Stimulated activated CD8-positive, alpha-beta memory T cell treated with anti-CD3 and anti-CD28 coated beads, Interleukin-12 subunit alpha, Interleukin-12 subunit beta, amount 100 ng/mL, for 1 hour (primary cell): ENCODE results near the gene SLC15A2.
"Not testable (repeated sequence)": the region's sequence is repeated elsewhere in the genome, so short reads cannot be mapped to it uniquely, and the experiment has no call there.

Source experiments
- DNase-seq: peaks from one replicate; pipeline ENCODE4 v3.0.0-alpha.2; 2020; ENCODE audit warnings: low read depth

The SLC15A2 gene, protein sequence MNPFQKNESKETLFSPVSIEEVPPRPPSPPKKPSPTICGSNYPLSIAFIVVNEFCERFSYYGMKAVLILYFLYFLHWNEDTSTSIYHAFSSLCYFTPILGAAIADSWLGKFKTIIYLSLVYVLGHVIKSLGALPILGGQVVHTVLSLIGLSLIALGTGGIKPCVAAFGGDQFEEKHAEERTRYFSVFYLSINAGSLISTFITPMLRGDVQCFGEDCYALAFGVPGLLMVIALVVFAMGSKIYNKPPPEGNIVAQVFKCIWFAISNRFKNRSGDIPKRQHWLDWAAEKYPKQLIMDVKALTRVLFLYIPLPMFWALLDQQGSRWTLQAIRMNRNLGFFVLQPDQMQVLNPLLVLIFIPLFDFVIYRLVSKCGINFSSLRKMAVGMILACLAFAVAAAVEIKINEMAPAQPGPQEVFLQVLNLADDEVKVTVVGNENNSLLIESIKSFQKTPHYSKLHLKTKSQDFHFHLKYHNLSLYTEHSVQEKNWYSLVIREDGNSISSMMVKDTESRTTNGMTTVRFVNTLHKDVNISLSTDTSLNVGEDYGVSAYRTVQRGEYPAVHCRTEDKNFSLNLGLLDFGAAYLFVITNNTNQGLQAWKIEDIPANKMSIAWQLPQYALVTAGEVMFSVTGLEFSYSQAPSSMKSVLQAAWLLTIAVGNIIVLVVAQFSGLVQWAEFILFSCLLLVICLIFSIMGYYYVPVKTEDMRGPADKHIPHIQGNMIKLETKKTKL

DNA sequence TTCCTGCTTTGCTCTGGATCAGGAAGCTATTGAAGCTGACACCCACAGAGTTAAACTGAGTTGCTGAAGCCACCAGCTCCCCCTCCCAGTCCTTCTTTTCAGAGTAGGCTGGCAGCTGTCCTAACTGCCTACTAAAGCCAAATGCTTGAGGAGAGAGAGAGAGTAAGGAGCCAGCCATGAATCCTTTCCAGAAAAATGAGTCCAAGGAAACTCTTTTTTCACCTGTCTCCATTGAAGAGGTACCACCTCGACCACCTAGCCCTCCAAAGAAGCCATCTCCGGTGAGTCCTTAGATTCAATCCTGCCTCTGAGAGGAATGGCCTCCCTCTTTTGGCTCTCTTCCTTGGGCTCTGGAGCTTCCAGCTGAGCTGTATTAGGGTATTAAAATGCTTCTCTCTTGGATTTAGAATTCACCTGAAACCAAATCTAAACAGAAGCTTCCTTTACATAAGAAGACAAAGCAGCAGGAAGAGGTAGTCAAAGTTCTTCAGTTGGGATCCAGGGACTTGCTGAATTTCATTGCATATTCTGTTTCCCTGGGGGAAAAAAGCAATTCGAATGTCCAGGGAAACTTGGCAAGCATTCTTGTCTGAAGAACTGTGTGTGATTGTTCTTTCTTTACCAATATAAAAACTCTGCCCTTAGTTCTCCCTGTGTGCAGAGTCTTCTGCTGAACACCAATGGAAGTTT, at the start of gene SLC15A2:
TSS of gene SLC15A2 (plus strand) at position 101 of the 690 bp plus-strand sequence. CDS start at position 177, 76 bp downstream.
- no peak for DNase-seq

- no peak for DNase-seq
Observed at GRCh38 chr3:121844892-121845291, 49.3 kb upstream of the SLC15A2 start.

GRCh38 chr3:121852256-121852655, 41.9 kb upstream of the SLC15A2 start:
- no peak for DNase-seq

GRCh38 chr3:121855555-121855954, 38.6 kb upstream of the SLC15A2 start:
- no peak for DNase-seq

DNA sequence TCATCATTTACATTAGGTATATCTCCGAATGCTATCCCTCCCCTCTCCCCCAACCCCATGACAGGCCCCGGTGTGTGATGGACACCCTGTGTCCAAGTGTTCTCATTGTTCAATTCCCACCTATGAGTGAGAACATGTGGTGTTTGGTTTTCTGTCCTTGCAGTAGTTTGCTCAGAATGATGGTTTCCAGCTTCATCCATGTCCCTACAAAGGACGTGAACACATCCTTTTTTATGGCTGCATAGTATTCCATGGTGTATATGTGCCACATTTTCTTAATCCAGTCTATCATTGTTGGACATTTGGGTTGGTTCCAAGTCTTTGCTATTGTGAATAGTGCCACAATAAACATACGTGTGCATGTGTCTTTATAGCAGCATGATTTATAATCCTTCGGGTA, 36.4 kb upstream of the SLC15A2 start:
- DNase-seq: not testable (repeated sequence)

GRCh38 chr3:121863247-121863646, 31.0 kb upstream of the SLC15A2 start:
- DNase-seq: not testable (repeated sequence)

DNA sequence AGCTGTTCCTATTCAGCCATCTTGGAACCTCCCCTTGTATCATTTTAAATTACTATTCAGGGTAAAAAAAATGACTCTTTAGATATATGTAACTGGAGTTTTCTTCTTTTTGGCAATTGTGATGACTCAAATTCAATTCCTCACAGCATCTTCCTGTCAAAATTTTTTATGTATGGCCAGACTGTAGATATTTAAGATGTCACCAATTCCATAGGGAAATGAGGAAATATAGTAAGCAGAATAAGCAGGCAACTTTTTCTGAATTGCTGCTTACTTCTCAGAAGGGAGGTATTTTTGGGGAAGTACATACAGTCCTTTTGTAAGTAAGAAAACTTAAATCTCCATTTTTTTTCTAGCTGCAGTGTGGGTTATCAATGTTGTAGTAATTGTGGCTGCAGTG, 30.4 kb upstream of the SLC15A2 start:
- no peak for DNase-seq

DNA sequence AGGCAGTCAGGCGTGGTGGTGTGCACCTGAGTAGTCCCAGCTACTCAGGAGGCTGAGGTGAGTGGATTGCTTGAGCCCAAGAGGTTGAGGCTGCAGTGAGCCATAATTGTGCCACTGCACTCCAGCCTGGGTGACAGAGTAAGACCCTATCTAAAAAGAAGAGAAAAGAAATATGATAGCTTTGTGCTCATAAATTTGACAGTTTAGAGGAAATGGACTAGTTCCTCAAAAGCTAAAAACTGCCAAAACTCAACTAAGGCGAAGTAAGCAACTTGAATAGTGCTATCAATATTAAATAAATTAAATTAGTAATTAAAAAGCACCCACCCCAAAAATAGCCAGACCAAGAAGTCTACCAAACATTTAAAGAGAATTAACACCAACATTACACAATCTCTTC, 24.5 kb upstream of the SLC15A2 start:
- DNase-seq: no peak

GRCh38 chr3:121870717-121871116, 23.5 kb upstream of the SLC15A2 start:
- no peak for DNase-seq

GRCh38 chr3:121871430-121871829, 22.8 kb upstream of the SLC15A2 start:
- DNase-seq: no peak

DNA sequence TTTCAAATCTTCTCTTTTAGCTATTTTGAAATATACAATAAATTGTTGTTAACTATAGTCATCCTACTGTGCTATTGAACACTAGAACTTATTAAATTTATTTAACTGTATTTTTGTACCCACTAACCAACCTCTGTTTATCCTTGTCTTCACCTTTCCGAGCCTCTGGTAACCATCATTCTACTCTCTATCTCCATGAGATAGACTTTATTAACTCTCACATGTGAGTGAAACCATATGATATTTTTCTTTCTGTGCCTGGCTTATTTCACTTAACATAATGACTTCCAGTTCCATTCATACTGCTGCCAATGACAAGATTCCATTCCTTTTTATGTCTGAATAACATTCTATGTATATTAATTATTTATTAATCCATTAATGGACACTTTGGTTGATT, 15.8 kb upstream of the SLC15A2 start:
- DNase-seq: no peak

DNA sequence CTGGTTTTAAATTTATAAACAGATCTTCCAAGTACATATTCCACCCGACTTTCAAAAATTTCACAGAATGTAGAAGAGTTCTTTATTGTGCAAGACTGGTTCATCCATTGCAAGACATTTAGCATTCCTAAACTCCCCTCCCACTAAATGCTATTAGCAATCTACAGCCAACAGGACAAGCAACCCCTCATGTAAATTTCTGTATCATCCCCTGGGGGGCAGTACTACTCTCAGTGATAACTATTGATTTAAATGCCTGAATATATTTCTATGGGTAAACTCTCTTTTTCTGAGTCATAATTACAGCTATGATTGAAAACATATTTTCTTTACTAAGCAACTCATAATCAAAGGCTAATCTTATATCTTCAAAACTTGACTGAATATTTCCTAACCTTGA, 10.7 kb upstream of the SLC15A2 start:
- no peak for DNase-seq

DNA sequence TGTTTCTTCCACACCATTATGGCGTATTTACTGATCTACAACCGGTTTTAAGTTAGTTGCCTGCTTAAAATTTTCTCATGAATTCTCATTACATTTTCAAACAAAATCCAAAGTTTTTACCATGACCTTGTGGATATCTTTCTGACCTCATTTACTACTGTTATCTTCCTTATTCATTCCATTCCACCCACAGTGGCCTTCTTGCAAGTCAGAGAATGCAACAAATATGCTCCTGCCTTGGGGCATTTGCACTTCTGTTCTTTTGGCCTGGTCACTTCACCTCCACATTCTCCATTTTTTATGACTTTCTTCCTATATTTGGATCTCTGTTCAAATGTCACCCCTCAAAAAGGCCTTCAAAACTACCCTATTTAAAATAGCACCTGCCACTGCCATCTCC, 8.8 kb upstream of the SLC15A2 start:
- no peak for DNase-seq

DNA sequence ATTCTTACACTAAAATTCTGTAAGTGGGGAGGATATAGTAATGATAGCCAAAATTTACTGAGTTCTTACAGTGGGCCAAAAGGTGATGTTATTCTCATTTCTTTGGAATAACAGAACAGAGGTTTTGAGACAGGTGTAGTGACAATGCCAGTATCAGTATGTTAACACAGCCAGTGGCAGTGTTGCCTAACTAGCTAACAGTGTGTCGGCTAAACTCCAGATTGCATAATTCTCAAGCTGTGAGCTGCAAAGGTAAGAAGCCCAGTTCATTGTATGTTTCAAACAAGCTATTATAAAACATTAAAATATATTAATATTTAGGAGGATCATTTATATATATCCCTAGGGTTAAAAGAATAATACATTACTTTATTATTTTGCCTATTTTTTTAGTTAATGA, 920 bp downstream of the SLC15A2 start:
- DNase-seq: no peak

DNA sequence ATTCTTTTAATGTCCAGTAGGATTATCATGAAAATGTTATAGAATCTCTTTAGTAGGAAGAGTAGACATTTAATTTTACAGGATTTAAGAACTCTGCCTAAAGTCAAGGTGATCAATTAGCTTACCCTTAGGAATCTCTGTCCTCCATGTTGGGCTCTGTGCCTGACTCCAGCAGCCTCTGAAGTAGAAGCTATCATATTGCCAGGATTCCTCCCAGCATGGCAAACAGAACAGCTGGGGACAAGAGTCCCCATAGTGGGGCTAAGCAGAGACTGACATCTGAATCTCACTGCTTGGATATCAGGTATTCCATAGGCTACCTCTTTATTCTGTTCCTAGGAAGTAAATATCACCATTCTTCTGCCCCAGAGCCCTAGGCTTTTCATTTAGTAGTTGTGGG, 1.5 kb downstream of the SLC15A2 start:
- DNase-seq: no peak

DNA sequence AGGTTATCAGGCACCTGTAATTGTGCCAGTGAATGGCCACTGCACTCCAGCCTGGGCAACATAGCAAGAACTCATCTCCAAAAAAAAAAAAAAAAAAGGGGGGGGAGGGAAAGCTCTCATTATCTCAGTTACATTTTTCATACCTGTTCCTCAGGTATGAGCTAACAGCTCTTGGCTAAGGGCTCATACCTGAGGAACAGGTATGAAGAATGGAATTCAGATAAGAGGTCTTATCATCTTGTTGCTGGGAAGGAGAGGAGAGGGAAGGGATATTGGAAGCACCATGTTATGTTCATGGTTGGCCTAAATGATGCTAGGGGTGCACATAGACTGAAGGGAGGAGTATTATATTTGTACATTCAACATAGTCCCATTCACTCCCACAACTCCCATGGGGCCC, 2.6 kb downstream of the SLC15A2 start:
- no peak for DNase-seq

GRCh38 chr3:121897296-121897695, 3.1 kb downstream of the SLC15A2 start:
- DNase-seq: no peak

- DNase-seq: no peak
Observed at GRCh38 chr3:121913305-121913990, 19.2 kb downstream of the SLC15A2 start.

GRCh38 chr3:121914081-121914998, 20.1 kb downstream of the SLC15A2 start:
- DNase-seq: no peak

GRCh38 chr3:121916189-121916588, 22.0 kb downstream of the SLC15A2 start:
- no peak for DNase-seq
